NCI-H82 treated with DMSO at 0.1 percent for 48 hours (cell line): ENCODE data around the gene TAS2R41.
"Not testable (repeated sequence)": the region's sequence is repeated elsewhere in the genome, so short reads cannot be mapped to it uniquely, and the experiment has no call there.

Experiments
- DNase-seq: peaks from one replicate; lab custom pipeline; 2025; ENCODE audit not compliant: unreplicated experiment; lab: John Stamatoyannopoulos, UW

Gene TAS2R41

DNA sequence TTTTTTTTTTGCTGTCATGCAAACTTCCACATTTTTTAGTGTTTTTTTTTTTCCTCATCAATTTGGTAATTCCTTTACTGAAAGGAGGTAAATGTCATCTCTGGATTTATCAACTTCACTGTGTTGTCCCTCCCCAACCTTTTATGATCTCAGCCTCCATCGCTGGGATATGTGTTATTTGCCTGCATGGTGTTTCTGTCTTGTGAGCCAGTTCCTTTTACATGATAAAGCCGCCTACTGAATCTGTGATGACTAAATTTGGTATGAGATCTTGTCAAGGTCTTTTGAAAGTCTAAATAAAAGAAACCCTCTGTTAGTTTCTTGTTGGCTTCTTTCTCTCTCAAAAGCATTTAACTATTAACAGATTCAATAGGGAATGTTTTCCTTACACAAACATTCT, 39.3 kb downstream of the TAS2R41 start:
- DNase-seq = no peak

DNA sequence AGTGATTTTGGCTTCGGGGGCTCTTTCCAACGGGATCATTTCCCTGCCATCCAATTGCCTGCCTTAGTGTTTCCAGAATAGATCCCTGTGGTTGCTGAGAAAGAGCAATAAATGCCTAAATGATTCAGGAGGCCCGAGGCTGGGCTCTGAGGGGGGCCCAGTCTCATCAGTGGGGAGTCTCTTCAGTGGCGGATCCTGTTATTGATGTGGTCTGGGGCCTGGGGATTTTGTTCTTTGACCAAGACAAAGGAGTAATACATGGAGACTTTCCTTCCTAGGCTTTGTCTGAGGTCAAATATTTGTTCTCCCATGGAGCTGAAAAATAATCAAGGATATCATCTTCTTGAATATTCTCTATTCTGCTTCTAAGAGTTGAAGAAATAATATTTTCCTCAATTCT, 40.8 kb downstream of the TAS2R41 start:
- DNase-seq = no peak

DNA sequence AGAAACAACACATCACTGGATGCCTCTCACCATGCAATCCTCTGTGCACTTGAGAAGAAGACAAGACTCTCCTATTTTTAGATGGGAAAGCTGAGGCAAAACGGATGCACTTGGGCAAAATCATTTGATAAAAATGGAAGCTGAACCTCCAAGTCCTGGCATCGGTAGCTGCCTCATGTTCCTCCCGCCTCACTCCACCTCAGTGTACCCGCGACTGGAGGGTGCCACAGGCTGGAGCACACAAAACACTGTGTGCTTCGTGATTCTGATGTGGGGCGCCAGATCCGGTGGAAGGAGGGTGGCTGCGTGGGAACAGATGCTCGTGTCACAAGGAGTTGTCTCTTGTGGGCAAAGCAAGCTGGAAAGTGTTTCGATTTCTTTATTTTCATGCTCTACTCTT, 41.3 kb downstream of the TAS2R41 start:
- DNase-seq = no peak

DNA sequence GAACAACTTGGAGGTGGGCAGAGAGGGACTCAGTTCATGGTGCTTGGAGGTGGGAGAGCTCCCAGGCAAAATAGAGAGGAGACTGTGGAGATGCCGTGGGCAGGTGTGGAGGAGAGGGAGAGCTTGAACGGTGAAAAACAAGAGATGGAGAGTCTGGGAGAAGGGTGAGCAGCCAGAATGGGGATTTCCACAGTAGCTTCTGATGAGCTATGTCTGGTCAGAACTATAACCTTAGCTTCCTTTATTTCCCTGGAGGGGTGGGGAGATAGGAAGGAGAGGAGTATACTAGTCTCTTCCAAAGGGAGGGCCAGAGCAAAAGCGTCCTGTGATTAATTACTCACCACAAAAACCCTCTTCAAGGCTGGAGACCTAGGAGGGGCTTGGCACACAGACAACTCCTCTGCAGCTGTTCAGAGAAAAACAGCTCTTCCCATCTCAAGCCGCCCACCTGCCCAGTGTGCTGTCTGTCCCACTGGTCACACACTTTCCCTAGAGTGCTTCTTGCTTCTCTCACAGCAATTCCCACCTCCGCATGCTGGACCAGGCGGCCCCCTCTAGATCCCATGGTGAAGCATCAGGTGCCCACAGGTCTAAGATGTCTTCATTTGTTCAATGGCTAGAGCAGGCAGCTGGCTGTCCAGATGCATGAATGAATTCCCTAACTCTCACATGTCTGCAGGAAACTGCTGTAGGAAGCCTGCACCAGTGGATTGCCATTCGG, 41.9 kb downstream of the TAS2R41 start:
- DNase-seq = no peak

DNA sequence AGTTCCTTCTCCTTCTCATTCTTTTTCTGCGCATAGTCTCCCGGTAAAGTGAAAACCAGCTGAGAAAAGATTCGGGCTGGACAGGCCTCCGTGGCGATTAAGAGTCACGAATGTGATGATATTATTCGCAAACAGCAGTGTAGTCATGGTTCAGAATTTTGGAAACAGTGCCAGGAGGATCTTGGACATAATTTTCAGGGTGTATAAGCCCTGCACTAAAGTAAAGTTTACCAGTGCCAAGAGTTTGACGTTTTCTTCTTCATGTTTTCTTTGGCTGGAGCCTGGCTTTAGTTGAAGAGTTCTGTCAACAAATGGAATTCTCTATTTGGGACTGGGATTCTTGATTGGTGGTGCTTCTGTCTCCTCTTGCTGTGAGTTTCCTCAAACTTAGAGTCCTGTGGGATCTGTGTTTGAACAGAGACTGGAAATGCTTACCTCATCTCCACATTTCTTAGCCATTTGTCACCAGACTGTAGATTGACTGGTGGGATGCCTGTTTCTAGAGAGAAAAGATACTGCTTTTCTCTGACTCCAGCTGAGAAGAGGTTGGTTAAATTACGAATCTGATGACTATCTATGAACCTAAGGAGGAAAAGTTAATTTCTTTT, 44.7 kb downstream of the TAS2R41 start:
- not testable (repeated sequence) for DNase-seq
